NOMO-1 treated with DMSO at 0.1 percent for 48 hours (cell line): ENCODE data around the gene APPBP2.
"Not testable (repeated sequence)": the region's sequence is repeated elsewhere in the genome, so short reads cannot be mapped to it uniquely, and the experiment has no call there.

Experiments
- DNase-seq: peaks from one replicate; lab custom pipeline; 2025; ENCODE audit not compliant: unreplicated experiment; lab: John Stamatoyannopoulos, UW

The APPBP2 gene

DNA sequence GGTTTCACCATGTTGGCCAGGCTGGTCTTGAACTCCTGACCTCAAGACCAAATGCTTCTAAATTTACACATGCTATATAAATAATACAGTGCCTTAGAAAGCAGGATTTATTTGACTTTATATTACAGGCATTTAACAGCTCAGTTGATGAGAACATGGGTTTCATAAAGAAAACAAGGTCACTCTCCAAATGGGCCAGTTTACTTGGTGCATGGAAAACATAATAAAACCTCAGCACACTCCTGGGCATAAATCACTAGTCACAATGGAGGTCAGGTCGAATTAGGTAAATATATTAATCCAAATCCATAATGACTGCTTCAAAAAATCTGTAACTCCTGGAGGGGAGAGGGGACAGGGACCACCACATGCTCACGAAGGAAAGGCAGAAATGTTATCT, 24.5 kb downstream of the APPBP2 start:
- no peak for DNase-seq

DNA sequence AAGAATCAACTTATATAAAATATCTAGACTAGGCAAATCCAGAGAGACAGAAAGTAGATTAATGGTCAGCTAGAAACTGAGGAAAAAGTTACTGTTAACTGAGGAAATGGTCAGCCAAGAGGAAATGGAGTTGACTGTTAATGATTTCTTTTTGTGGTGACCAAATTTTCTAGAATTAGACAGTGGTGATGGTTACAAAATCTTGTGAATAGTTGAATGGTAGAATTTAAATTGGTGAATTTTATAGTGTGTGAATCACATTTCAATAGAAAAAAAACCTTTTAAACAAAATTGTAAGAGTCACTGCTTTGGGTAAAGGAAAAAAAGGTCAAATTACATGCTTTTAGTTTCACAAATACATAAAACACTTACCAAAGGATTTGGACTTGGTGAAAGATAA, 30.0 kb downstream of the APPBP2 start:
- no peak for DNase-seq

DNA sequence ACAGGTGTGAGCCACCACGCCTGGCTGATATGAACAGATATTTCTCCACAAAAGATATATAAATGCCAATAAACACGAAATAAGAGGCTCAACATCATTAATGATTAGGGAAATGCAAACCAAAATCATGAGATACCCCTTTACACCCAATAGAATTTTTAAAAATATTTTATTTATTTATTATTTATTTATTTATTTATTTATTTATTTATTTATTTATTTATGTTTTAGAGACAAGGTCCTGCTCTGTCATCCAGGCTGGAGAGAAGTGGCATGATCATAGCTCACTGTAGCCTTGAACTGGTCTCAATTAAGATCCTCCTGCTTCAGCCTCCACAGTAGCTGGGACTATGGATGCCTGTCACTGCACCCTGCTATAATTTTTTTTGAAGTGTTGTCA, 30.8 kb downstream of the APPBP2 start:
- no peak for DNase-seq

DNA sequence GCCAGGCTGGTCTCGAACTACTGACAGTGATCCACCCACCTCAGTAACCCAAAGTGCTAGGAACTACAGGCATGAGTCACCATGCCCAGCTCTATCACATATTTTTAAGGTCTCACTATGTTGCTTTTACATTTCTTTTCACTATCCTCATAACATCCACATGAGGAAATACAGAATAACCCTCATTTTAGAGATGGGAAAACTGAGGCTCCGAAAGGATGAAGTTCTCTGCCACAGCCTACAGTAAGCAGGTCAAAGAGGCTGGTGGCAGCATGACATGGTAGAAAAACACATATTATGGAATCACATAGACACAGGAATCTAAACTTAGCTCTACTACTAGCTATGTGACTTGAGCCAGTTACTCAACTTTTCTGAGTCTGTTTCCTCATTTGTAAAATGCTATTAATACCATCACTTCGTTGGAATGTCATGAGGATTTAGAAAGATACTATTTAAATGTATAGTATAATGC, 32.2 kb downstream of the APPBP2 start:
- DNase-seq, result peak; percentile 2

DNA sequence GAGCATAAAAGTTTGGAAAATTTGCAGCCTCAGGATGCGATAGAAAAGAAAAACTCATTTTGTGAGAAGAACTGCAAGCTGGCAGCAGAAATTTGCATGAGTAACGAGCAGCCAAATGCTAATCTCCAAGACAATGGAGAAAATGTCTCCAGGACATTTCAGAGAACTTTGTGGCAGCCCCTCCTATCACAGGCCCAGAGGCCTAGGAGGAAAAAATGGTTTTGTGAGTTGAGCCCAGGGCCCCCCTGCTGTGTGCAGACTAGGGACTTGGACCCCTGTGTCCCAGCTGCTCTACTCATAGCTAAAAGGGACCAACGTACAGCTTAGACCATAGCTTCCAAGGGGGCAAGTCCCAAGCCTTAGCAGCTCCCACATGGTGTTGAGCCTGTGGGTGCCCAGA, 34.3 kb downstream of the APPBP2 start:
- no peak for DNase-seq

DNA sequence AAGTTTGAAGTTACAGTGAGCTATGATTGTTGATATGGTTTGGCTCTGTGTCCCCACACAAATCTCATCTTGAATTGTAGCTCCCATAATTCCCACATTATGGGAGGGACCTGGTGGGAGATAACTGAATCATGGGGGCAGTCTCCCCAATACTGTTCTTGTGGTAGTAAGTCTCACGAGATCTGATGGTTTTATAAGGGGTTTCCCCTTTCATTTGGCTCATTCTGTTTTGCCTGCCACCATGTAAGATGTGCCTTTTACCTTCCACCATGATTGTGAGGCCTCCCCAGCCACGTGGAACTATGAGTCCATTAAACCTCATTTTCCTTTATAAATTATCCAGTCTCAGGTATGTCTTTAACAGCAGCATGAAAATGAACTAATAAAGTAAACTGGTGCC, 35.4 kb downstream of the APPBP2 start:
- DNase-seq, result not testable (repeated sequence)

DNA sequence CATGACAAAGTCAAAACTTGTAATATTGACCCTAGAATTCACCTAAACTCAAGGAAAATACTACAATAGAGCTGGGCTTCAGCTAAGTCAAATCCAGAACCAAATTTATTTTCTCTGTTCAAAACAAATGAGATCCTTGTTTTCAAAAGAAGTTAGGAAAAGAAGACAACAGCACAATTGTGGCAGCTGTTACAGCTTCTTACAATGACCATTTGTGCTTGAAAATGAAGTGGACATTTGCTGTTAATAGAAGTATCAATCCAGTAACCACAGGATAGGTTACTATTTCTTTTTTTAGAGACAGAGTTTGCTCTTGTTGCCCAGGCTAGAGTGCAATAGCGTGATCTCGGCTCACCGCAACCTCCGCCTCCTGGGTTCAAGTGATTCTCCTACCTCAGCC, 44.4 kb downstream of the APPBP2 start:
- no peak for DNase-seq

DNA sequence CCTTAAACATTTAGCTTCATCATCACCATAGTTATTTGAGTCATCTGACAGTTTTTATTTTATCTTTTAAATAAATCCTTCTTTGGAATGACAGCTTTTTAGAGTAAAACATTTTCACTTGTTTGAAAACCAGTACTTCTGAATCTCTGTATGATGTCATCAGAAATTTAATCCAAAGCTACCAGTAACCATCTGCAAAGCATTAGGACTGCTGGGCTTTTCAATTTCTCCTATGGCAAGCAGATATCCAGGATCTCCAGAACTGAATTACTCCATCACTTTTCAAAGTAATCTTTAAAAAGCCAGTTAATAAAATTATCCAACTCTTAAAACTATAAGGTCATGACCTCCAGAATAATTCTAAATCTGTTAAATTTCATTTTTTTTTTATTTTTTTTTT, 52.3 kb downstream of the APPBP2 start:
- DNase-seq, result no peak

DNA sequence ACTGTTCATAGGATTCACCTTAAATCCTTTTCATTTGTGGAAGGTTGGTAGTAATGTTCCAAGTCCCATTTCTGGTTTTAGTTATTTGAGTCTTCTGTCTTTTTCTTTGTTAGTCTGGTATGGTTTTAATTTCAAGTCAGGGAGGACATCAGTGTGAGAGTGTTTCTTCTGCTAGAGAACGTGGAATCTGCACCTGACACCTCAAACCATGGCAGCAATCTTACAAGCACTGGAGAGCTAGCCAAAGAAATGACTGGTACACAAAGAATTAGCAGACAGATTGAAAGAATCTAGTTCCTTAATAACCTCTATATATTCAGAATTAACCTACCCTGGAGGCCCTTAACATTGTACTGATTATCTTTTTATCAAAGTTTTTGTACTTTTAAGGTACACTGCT, 53.6 kb downstream of the APPBP2 start:
- no peak for DNase-seq

DNA sequence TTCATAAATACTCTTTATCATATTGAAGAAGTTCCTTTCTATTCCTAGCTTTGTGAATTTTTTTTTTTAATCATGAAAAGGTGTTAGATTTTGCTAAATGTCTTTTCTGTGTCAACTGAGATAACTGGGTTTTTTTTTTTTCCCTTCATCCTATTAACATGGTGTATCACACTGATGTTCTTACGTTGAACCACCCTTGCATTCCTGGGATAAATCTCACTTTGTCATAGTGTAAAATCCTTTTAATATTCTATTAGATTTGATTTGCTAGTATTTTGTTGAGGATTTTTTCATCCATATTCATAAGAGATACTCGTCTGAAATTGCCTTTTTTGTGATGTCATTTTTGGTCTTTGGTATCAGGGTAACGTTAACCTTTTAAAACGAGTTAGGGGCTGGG, 54.6 kb downstream of the APPBP2 start:
- no peak for DNase-seq

DNA sequence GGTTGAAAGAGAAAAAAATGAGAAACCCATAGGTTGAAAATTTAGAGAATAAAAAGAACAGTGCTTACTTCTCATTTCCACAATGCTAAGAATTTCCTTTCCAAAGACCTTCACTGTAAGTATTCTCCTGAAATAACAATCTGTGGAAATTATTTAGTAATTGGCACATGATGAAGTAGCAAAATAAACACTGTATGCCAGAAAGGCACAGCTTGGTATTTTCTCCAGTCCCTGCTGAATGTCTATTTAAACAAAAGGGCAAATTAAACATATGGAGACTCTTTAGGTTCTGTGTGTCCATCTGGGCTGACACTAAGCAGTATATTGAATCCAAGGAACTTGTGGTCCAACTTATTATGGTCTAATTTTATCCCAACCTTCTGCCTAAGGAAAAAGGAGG, 57.7 kb downstream of the APPBP2 start:
- DNase-seq, result no peak

DNA sequence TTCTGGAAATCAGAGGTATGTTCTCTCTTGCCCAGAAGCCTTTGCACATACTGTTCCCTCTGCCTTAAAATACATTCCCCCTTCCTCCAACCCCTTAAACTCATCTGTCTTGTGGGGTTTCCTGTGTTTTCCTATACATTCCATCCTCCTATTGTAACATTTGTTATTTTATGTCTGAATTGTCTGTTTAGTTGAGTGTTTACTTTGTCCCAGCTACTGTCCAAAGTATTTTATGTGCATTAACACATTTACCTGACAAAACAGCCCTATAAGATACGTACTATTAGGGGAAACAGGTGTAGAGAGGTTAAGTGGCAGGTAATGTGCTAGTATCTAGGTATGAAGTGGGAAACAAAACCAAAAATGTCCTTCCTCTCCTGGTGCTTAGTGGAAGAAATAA, 61.7 kb downstream of the APPBP2 start:
- DNase-seq, result no peak

DNA sequence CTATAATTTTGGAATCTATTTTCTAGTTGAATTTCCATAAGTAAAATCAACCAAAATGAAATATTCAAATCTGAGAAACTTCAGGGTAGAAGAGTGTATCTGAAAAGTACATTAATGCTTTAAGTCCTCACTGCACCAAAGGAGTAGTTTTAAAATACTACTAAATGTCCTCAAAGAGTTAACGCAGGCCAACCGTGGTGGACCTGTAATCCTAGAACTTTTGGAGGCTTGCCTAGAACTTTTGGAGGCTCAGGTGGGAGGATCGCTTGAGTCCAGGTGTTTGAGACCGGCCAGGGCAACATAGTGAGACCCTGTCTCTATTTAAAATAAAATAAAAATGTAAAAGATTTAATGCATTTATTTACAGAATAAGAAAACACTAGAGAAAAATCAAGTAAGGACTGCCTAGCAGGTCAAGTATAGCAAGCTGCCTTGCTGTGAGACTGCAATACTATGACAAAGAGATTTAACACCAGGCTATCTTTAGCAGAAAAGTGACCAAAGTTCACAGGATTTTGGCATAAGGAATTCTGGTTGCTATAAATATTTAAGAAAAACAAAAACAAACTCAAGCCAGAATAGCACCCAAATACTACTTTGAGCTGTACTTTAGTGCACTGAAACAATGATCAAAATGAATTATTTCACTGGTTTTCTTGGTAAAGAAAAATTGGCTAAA, 62.7 kb downstream of the APPBP2 start:
- DNase-seq, result no peak

DNA sequence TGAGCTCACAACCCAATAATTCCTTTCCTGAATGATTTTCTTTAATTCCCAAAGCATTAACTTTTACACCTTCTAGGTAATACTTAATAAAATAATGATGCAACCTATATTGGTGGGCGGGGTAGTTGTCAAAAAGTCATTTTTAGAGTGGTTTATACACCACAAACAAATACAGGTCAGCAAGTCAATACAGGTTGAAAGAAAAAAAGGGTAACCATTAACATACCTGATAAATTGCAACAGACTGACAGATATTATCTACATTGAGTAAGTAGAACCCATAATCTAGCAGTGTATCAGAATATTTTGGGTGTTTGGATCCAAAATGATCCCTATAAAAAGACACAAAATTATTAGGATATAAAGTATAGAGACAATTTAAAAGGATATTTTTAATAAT, 64.5 kb downstream of the APPBP2 start:
- no peak for DNase-seq

DNA sequence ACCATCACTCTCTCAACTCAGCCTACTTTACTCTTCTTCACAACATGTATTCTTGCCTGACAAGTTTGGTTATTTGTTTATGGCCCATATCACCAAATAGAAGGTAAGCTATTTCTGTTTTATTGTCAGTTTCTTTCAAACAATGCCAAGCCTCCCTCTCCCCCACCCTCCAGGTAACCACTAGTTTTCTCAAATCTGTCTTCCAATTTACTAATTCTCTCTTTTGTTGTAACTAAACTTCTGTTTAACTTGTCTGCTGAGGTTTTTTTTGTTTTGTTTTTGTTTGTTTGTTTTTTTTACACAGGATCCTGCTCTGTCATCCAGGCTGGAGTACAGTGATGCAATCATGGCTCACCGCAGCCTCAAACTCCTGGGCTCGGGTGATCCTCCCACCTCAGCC, 68.9 kb downstream of the APPBP2 start:
- no peak for DNase-seq

DNA sequence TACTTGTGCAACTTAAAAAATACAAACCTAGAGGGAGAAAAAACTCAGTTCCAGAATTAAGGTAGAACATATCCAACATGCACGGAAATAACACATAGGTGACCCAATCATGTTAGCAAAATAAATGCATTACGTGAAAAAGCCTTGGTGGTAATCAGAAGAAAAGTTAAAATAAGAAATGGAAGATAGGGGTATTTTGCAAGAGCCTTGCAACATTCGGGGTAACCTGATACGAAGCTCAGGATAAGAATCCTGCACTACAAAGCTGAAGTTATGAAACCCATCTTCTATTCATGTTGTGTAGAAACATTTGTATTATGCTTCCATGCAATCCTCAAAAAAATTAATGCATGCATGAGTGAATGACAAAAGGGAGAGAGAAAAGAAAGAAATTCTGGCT, 70.7 kb downstream of the APPBP2 start:
- DNase-seq, result no peak

DNA sequence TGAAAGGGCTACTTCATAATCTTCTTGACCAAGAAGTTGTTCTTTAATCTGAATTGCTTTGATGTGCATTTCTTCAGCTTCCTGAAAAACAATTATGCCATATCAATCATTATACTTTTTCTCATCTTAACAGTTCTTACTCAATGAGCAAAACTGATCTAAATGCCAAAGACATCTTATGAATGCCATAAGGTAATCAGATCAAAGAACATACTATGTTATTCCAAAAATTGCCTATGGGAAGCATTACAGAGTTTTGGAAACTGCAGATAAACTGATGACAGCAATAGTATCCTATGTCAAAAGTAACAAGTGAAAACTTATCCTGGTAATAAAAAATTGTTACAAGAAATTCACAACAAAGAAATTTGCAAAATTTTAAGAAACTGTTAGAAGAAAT, 74.1 kb downstream of the APPBP2 start:
- DNase-seq, result no peak

DNA sequence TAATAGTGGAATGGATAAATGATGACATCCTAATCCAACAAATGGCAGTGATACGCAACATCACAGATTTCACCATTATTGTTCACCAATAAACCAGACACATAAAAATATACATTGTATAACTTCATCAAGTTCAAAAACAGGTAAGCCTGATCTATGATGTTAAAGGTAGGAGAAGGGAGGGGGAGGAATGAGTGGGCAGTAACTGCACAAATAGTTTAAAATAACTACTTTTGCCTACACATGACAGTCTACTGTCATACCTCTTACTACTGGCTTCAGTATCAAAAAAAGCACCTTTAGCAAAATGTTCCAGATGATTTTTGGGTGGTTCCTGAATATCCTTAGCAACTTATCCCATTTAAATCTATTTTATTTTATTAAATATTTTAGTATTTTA, 75.0 kb downstream of the APPBP2 start:
- no peak for DNase-seq

DNA sequence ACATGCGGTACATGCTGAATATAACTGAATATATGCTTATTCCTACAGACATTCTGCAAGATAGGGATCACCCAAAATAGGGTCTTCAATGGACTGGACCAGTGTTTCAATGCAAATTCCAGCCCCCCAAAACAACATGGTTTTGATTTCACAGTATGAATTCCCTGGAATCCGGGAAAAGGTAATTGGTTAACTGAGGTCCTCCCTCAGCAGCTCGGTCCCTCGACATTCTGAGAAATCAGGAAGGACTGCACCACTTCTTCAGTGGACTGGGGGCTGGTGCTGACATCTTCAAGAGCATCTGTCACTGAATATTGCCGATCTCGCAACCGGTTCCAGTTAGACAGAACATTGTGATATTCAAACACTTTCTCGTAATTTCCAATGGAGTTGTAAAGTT, 78.7 kb downstream of the APPBP2 start:
- no peak for DNase-seq

DNA sequence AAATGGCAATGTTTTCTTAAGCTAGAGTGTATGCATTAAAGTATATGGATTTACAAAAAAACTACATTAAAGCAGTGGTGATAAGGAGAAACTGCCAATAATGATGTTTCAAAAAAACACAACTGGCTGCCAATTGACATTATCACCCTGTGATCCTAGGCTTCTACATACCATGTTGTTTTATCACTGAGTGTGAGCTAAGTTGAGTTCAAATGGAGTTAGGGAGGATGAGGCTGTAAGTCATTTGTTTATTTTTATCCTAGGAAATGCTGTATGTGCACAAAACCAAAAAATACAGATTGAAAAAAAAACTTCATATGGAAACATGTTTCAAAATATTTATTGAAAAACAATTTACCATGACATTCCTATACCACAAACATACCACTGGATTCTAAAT, 80.9 kb downstream of the APPBP2 start:
- no peak for DNase-seq

DNA sequence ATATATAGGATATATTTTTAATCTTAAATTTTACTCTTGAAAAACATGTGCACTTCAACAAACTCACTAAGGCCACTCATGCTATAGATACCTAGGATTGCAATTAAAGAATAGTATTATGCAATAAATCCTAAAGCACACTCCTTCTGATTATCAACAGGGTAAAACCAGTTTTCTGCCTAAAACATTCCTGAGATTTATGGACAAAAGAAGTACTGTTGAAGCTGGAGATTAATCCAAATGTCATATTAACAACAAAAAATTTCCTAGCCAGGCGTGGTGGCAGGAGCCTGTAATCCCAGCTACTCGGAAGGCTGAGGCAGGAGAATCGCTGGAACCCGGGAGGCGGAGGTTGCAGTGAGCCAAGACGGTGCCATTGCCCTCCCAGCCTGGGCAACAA, 82.3 kb downstream of the APPBP2 start:
- DNase-seq, result no peak

DNA sequence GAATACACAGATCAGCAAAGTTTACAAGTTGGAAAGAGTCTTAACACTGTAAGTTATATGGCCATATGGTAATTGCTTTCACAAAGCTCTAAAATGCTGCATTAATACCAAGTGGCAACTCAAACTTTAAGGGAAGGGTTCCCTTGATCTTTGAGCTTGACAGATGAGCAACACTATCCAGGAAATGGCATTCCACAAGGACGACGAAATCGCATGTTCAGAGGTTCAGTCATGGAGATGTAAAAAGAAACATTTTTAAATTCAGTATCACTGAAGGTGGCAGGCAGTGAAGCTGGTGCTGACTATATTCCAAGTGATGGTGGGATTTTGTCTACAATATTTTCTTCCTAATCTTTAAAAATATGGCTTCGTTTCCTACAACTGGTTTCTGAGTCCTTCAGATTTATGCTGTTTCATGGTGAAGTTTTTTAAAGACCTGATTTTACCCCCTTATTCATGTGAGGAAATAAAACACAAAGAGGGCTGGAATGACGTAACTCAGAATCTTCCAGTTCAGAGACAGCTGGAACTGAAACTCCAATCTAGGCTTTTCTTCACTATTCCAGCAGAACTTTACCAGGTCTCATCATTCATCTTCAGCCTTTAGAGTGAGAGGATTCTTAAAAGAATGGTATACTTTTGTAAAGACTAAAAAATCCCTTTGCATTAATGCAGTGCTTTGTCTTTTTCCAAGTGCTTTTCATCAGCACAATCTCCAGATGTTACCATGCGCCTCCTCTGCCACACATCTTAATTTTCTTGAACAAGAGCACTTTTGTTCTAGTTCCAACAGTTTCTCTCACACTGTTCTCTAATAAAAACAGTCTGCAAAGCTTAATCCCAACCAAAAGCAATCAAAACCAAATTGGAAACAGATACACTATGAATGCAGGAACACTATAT, 83.5 kb downstream of the APPBP2 start:
- no peak for DNase-seq

DNA sequence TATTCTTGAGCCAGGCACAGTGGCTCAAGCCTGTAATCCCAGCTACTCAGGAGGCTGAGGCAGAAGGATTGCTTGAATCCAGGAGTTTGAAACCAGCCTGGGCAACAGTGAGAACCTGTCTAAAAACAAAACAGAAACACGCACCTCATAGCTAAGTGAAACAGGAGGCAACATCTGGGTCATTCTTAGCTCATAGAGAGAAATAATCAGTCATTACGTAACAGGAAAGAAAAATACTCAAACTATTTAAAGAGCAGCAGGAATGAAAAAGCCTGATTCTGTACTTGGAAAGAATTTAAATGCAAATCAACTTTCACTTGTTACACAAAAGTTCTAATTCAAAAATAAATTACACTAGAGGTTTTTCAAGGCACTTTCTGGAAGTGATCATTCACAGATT, 86.5 kb downstream of the APPBP2 start:
- DNase-seq, result peak; percentile 51
